ENCODE data around the gene AOX1.

Gene AOX1

GRCh38 chr2:200617156-200618053 lies 31.6 kb downstream of the AOX1 start:
- TF ChIP-seq POLR2AphosphoS5 (IDR thresholded peaks at IDR 0.05; ENCODE audit: low read depth, low read length) (no peak), SIN3A (IDR thresholded peaks at IDR 0.05; ENCODE audit: borderline replicate concordance, insufficient read depth, low read length) (no peak), FOXP2 (optimal IDR thresholded peaks at IDR 0.05; ENCODE audit: borderline replicate concordance, extremely low read depth, extremely low read length, insufficient read depth) (no peak), TAF1 (IDR thresholded peaks at IDR 0.05; ENCODE audit: borderline replicate concordance, insufficient read depth, low read length) (no peak)
- TF ChIP-seq, protein P1, sequence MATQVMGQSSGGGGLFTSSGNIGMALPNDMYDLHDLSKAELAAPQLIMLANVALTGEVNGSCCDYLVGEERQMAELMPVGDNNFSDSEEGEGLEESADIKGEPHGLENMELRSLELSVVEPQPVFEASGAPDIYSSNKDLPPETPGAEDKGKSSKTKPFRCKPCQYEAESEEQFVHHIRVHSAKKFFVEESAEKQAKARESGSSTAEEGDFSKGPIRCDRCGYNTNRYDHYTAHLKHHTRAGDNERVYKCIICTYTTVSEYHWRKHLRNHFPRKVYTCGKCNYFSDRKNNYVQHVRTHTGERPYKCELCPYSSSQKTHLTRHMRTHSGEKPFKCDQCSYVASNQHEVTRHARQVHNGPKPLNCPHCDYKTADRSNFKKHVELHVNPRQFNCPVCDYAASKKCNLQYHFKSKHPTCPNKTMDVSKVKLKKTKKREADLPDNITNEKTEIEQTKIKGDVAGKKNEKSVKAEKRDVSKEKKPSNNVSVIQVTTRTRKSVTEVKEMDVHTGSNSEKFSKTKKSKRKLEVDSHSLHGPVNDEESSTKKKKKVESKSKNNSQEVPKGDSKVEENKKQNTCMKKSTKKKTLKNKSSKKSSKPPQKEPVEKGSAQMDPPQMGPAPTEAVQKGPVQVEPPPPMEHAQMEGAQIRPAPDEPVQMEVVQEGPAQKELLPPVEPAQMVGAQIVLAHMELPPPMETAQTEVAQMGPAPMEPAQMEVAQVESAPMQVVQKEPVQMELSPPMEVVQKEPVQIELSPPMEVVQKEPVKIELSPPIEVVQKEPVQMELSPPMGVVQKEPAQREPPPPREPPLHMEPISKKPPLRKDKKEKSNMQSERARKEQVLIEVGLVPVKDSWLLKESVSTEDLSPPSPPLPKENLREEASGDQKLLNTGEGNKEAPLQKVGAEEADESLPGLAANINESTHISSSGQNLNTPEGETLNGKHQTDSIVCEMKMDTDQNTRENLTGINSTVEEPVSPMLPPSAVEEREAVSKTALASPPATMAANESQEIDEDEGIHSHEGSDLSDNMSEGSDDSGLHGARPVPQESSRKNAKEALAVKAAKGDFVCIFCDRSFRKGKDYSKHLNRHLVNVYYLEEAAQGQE (IDR thresholded peaks at IDR 0.05; ENCODE audit: insufficient read depth in 1 of 2, low read depth in 2 of 2, low read length in 2 of 2), result no peak

DNA sequence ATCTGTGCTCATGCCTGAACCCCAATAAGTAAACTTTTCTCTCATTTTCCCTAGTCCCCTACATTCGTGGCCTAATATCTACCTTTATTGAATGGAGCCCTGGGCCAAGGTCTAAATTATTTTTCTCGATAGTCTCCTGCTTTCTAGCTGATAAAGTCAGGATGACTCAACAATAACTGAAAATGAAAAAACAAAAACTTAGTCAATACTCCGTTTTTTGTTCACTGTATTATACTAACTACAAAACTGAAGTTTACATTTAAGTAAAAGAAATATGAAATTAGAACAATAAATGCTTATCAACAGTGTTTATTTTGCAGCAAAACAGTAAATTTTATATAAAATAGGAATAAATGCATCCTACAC lies 32.2 kb downstream of the AOX1 start:
- TF ChIP-seq FOXP2 (optimal IDR thresholded peaks at IDR 0.05; ENCODE audit: borderline replicate concordance, extremely low read depth, extremely low read length, insufficient read depth) (no peak), POLR2AphosphoS5 (IDR thresholded peaks at IDR 0.05; ENCODE audit: low read depth, low read length) (no peak), TAF1 (IDR thresholded peaks at IDR 0.05; ENCODE audit: borderline replicate concordance, insufficient read depth, low read length) (no peak), SIN3A (IDR thresholded peaks at IDR 0.05; ENCODE audit: borderline replicate concordance, insufficient read depth, low read length) (no peak)
- TF ChIP-seq, protein P1 (IDR thresholded peaks at IDR 0.05; ENCODE audit: insufficient read depth in 1 of 2, low read depth in 2 of 2, low read length in 2 of 2), result no peak

- TF ChIP-seq, protein P1 (IDR thresholded peaks at IDR 0.05; ENCODE audit: insufficient read depth in 1 of 2, low read depth in 2 of 2, low read length in 2 of 2), result no peak
- TF ChIP-seq SIN3A (IDR thresholded peaks at IDR 0.05; ENCODE audit: borderline replicate concordance, insufficient read depth, low read length) (no peak), TAF1 (IDR thresholded peaks at IDR 0.05; ENCODE audit: borderline replicate concordance, insufficient read depth, low read length) (no peak), POLR2AphosphoS5 (IDR thresholded peaks at IDR 0.05; ENCODE audit: low read depth, low read length) (no peak), FOXP2 (optimal IDR thresholded peaks at IDR 0.05; ENCODE audit: borderline replicate concordance, extremely low read depth, extremely low read length, insufficient read depth) (no peak)
Observed at GRCh38 chr2:200618590-200619021, 32.8 kb downstream of the AOX1 start.

DNA sequence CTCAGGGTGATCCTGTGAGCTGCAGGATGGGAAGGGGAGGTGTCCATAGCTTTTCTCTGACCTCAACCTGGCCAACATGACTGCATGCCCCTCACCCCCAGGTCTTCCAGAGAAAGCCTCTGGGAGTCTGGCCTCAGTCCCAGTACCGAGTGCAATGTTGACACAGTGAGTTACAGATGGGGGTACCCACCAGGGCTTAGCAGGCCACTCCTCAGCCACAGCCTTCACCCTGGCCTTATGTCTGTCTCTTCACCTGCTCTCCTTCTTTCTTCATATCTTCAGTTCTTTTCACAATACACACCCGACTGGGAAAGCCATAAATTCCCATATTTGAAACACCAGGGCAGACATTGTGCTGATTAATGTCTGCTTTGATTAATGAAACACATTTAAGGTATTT lies 33.5 kb downstream of the AOX1 start:
- TF ChIP-seq TAF1 (IDR thresholded peaks at IDR 0.05; ENCODE audit: borderline replicate concordance, insufficient read depth, low read length) (no peak), POLR2AphosphoS5 (IDR thresholded peaks at IDR 0.05; ENCODE audit: low read depth, low read length) (no peak), SIN3A (IDR thresholded peaks at IDR 0.05; ENCODE audit: borderline replicate concordance, insufficient read depth, low read length) (no peak), FOXP2 (optimal IDR thresholded peaks at IDR 0.05; ENCODE audit: borderline replicate concordance, extremely low read depth, extremely low read length, insufficient read depth) (no peak)
- TF ChIP-seq, protein P1 (IDR thresholded peaks at IDR 0.05; ENCODE audit: insufficient read depth in 1 of 2, low read depth in 2 of 2, low read length in 2 of 2), result no peak
